ENCODE results near the gene CST9.
A peak's percentile ranks its signal among the peaks of the same experiment; 100 is the strongest.

Gene CST9

GRCh38 chr20:23607497-23608245 is 2.0 kb upstream of the CST9 start:
- ChIA-PET CTCF (interaction anchor here (0.8 to 6.5 kb wide), 12 partner anchors 14 to 261 kb away, joined by 3 to 118 read pairs (median 3); partner anchors contain the start of gene CSTL1), POLR2A (no interaction called here)
- no peak for DNase-seq
- Histone ChIP-seq H3K9me3 (ENCODE audit: control extremely low read depth in 1 of 5, control insufficient read depth in 4 of 5, insufficient read depth in 2 of 5, low read depth in 1 of 5, low read length in 4 of 5) (no peaks in the 10 kb centered on the region), H3K4me3 (ENCODE audit: control insufficient read depth in 1 of 7, extremely low read depth in 1 of 7, insufficient read depth in 4 of 7, low read depth in 2 of 7, low read length in 6 of 7) (no peak overlapping the region), H3K4me1 (ENCODE audit: control extremely low read depth in 1 of 4, control insufficient read depth in 4 of 4, insufficient read depth in 4 of 4, low read length in 3 of 4) (peaks cover 0 to 11% (median 6%) of the 10 kb centered on the region in 4 experiments), H3K27me3 (replicated peaks in 2 of 5; ENCODE audit: control insufficient read depth in 4 of 5, insufficient read depth in 5 of 5, low read length in 4 of 5) (no peaks in the 10 kb centered on the region), H3K36me3 (ENCODE audit: control insufficient read depth in 4 of 4, insufficient read depth in 4 of 4, low read length in 3 of 4) (no peaks in the 10 kb centered on the region), H3K27ac (ENCODE audit: insufficient read depth in 1 of 2, low read depth in 1 of 2, low read length in 2 of 2, poor library complexity in 1 of 2, severe bottlenecking in 2 of 2) (no peak overlapping the region)
- 97% methylated on average over 13 of the region's 14 CpGs for WGBS (ENCODE audit: insufficient coverage)

DNA sequence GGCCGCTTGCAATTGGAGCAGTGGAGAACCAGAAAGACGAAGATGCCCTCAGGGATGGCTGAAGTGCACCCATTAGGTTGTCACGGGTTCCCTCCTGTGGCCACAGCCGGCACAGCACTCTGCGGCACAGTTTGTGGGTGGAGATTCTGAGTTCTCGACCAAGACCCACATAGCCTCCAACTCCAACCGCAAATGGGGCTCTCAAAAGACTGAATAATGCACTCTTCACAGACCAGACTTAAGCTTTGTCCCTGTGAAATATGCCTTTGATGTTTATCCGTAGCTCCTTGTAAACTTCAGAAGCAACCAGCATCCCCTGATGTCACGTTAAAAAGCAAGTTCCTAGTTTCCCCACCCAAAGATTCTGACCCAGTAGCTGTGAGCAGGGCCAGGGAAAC is 934 bp upstream of the CST9 start:
- WGBS (ENCODE audit: insufficient coverage) = 6% methylated on average over 7 of the region's 9 CpGs
- Histone ChIP-seq H3K27me3 (replicated peaks in 2 of 5; ENCODE audit: control insufficient read depth in 4 of 5, insufficient read depth in 5 of 5, low read length in 4 of 5) (no peaks in the 10 kb centered on the region), H3K27ac (ENCODE audit: insufficient read depth in 1 of 2, low read depth in 1 of 2, low read length in 2 of 2, poor library complexity in 1 of 2, severe bottlenecking in 2 of 2) (no peak overlapping the region), H3K36me3 (ENCODE audit: control insufficient read depth in 4 of 4, insufficient read depth in 4 of 4, low read length in 3 of 4) (no peaks in the 10 kb centered on the region), H3K4me3 (ENCODE audit: control insufficient read depth in 1 of 7, extremely low read depth in 1 of 7, insufficient read depth in 4 of 7, low read depth in 2 of 7, low read length in 6 of 7) (no peak overlapping the region), H3K4me1 (ENCODE audit: control extremely low read depth in 1 of 4, control insufficient read depth in 4 of 4, insufficient read depth in 4 of 4, low read length in 3 of 4) (peaks cover under 1 to 22% (median 14%) of the 10 kb centered on the region in 4 experiments), H3K9me3 (ENCODE audit: control extremely low read depth in 1 of 5, control insufficient read depth in 4 of 5, insufficient read depth in 2 of 5, low read depth in 1 of 5, low read length in 4 of 5) (no peaks in the 10 kb centered on the region)
- ChIA-PET CTCF (interaction anchor here (0.7 to 6.5 kb wide), 15 partner anchors 15 to 260 kb away, joined by 3 to 118 read pairs (median 3); partner anchors contain the start of gene CSTL1), POLR2A (no interaction called here)
- DNase-seq = peak; percentile 67 to 84 (median 77)

- 92% methylated on average over 1 of the region's 1 CpG for WGBS (ENCODE audit: insufficient coverage)
- no peaks in the 10 kb centered on the region for H3K36me3 ChIP-seq (ENCODE audit: control insufficient read depth in 4 of 4, insufficient read depth in 4 of 4, low read length in 3 of 4)
- no peaks in the 10 kb centered on the region for H3K9me3 ChIP-seq (ENCODE audit: control extremely low read depth in 1 of 5, control insufficient read depth in 4 of 5, insufficient read depth in 2 of 5, low read depth in 1 of 5, low read length in 4 of 5)
- ChIA-PET CTCF (interaction anchor here (1.3 to 3.0 kb wide), 3 partner anchors 160 to 167 kb away, joined by 3 to 23 read pairs (median 8); no protein-coding TSS in a partner anchor), POLR2A (interaction anchor here (0.7 kb wide), 1 partner anchor 160 kb away, joined by 3 read pairs; no protein-coding TSS in a partner anchor)
- no peaks in the 10 kb centered on the region for H3K27me3 ChIP-seq (replicated peaks in 2 of 5; ENCODE audit: control insufficient read depth in 4 of 5, insufficient read depth in 5 of 5, low read length in 4 of 5)
- H3K4me1 ChIP-seq (ENCODE audit: control extremely low read depth in 1 of 4, control insufficient read depth in 4 of 4, insufficient read depth in 4 of 4, low read length in 3 of 4) = peaks cover 2 to 22% (median 14%) of the 10 kb centered on the region in 4 experiments
- DNase-seq = no peak
- no peak overlapping the region for H3K27ac ChIP-seq (ENCODE audit: insufficient read depth in 1 of 2, low read depth in 1 of 2, low read length in 2 of 2, poor library complexity in 1 of 2, severe bottlenecking in 2 of 2)
- H3K4me3 ChIP-seq (ENCODE audit: control insufficient read depth in 1 of 7, extremely low read depth in 1 of 7, insufficient read depth in 4 of 7, low read depth in 2 of 7, low read length in 6 of 7) = no peak overlapping the region
Observed at GRCh38 chr20:23604306-23604705, 1.4 kb downstream of the CST9 start.

GRCh38 chr20:23603321-23603720 is 2.4 kb downstream of the CST9 start:
- Histone ChIP-seq H3K27me3 (replicated peaks in 2 of 5; ENCODE audit: control insufficient read depth in 4 of 5, insufficient read depth in 5 of 5, low read length in 4 of 5) (no peaks in the 10 kb centered on the region), H3K36me3 (ENCODE audit: control insufficient read depth in 4 of 4, insufficient read depth in 4 of 4, low read length in 3 of 4) (no peaks in the 10 kb centered on the region), H3K4me1 (ENCODE audit: control extremely low read depth in 1 of 4, control insufficient read depth in 4 of 4, insufficient read depth in 4 of 4, low read length in 3 of 4) (peaks cover 2 to 22% (median 14%) of the 10 kb centered on the region in 4 experiments), H3K27ac (ENCODE audit: insufficient read depth in 1 of 2, low read depth in 1 of 2, low read length in 2 of 2, poor library complexity in 1 of 2, severe bottlenecking in 2 of 2) (no peak overlapping the region), H3K9me3 (ENCODE audit: control extremely low read depth in 1 of 5, control insufficient read depth in 4 of 5, insufficient read depth in 2 of 5, low read depth in 1 of 5, low read length in 4 of 5) (no peaks in the 10 kb centered on the region), H3K4me3 (ENCODE audit: control insufficient read depth in 1 of 7, extremely low read depth in 1 of 7, insufficient read depth in 4 of 7, low read depth in 2 of 7, low read length in 6 of 7) (no peak overlapping the region)
- ChIA-PET POLR2A (no interaction called here), CTCF (interaction anchor here (1.1 to 3.0 kb wide), 4 partner anchors 159 to 261 kb away, joined by 3 to 23 read pairs (median 6); no protein-coding TSS in a partner anchor)
- 92% methylated on average over 4 of the region's 4 CpGs for WGBS (ENCODE audit: insufficient coverage)
- DNase-seq = no peak

DNA sequence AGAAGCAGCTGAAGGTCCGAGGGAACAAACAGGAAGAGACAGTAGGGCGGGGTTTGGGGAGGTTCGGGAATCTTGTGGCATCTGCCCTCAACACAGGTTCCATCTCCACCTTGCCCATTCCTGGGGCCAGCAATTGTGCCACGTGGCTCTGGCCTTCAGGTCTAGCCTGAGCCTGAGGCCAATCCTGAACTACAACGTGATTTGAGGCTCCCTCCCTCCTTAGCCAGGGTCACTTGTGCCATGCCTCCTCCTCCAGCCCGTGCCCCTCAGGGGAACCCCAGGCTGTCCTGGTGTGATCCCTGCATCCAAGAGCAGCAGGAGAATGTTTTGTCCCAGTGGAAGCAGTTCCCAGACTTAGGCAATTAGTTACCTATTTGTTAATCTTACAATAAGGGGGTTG is 3.0 kb downstream of the CST9 start:
- H3K27ac ChIP-seq (ENCODE audit: insufficient read depth in 1 of 2, low read depth in 1 of 2, low read length in 2 of 2, poor library complexity in 1 of 2, severe bottlenecking in 2 of 2) = no peak overlapping the region
- ChIA-PET CTCF (interaction anchor here (1.0 to 3.0 kb wide), 4 partner anchors 9 to 161 kb away, joined by 3 to 23 read pairs (median 5); no protein-coding TSS in a partner anchor), POLR2A (no interaction called here)
- H3K4me3 ChIP-seq (ENCODE audit: control insufficient read depth in 1 of 7, extremely low read depth in 1 of 7, insufficient read depth in 4 of 7, low read depth in 2 of 7, low read length in 6 of 7) = no peak overlapping the region
- no peak for DNase-seq
- no peaks in the 10 kb centered on the region for H3K36me3 ChIP-seq (ENCODE audit: control insufficient read depth in 4 of 4, insufficient read depth in 4 of 4, low read length in 3 of 4)
- no peaks in the 10 kb centered on the region for H3K9me3 ChIP-seq (ENCODE audit: control extremely low read depth in 1 of 5, control insufficient read depth in 4 of 5, insufficient read depth in 2 of 5, low read depth in 1 of 5, low read length in 4 of 5)
- WGBS (ENCODE audit: insufficient coverage) = 68% methylated on average over 6 of the region's 6 CpGs
- no peaks in the 10 kb centered on the region for H3K27me3 ChIP-seq (replicated peaks in 2 of 5; ENCODE audit: control insufficient read depth in 4 of 5, insufficient read depth in 5 of 5, low read length in 4 of 5)
- H3K4me1 ChIP-seq (ENCODE audit: control extremely low read depth in 1 of 4, control insufficient read depth in 4 of 4, insufficient read depth in 4 of 4, low read length in 3 of 4) = peaks cover 2 to 22% (median 14%) of the 10 kb centered on the region in 4 experiments

GRCh38 chr20:23602241-23602640 is 3.5 kb downstream of the CST9 start:
- WGBS (ENCODE audit: insufficient coverage) = 15% methylated on average over 2 of the region's 2 CpGs
- H3K27me3 ChIP-seq (replicated peaks in 2 of 5; ENCODE audit: control insufficient read depth in 4 of 5, insufficient read depth in 5 of 5, low read length in 4 of 5) = no peaks in the 10 kb centered on the region
- CTCF ChIA-PET = interaction anchor here (1.0 to 1.3 kb wide), 3 partner anchors 10 to 160 kb away, joined by 3 to 6 read pairs (median 4); no protein-coding TSS in a partner anchor
- no peaks in the 10 kb centered on the region for H3K9me3 ChIP-seq (ENCODE audit: control extremely low read depth in 1 of 5, control insufficient read depth in 4 of 5, insufficient read depth in 2 of 5, low read depth in 1 of 5, low read length in 4 of 5)
- peak; percentile 55 to 93 (median 92) for DNase-seq
- H3K4me1 ChIP-seq (ENCODE audit: control extremely low read depth in 1 of 4, control insufficient read depth in 4 of 4, insufficient read depth in 4 of 4, low read length in 3 of 4) = peaks cover 2 to 22% (median 14%) of the 10 kb centered on the region in 4 experiments
- H3K4me3 ChIP-seq (ENCODE audit: control insufficient read depth in 1 of 7, extremely low read depth in 1 of 7, insufficient read depth in 4 of 7, low read depth in 2 of 7, low read length in 6 of 7) = no peak overlapping the region
- H3K36me3 ChIP-seq (ENCODE audit: control insufficient read depth in 4 of 4, insufficient read depth in 4 of 4, low read length in 3 of 4) = no peaks in the 10 kb centered on the region
- POLR2A ChIA-PET = no interaction called here
- H3K27ac ChIP-seq (ENCODE audit: insufficient read depth in 1 of 2, low read depth in 1 of 2, low read length in 2 of 2, poor library complexity in 1 of 2, severe bottlenecking in 2 of 2) = no peak overlapping the region

DNA sequence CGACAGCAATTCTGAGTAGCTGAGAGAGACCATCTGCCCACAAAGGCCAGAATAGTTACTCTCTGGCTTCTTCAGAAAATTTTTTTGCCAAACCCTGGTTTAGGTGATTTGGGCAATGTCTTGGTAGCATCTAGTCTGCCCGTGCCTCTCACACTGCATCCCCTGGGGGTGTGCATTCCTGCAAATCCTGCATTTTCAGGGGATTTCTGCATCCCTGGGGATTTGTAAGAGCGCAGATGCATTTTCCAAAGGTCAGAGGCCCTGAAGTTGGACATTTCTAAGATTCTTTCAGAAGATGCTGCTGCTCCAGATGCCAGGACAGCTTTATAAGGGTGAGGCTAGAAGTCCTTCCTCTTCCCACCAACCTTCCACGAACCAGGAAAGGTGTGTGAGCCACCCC is 4.0 kb downstream of the CST9 start:
- H3K4me3 ChIP-seq (ENCODE audit: control insufficient read depth in 1 of 7, extremely low read depth in 1 of 7, insufficient read depth in 4 of 7, low read depth in 2 of 7, low read length in 6 of 7) = no peak overlapping the region
- H3K36me3 ChIP-seq (ENCODE audit: control insufficient read depth in 4 of 4, insufficient read depth in 4 of 4, low read length in 3 of 4) = no peaks in the 10 kb centered on the region
- WGBS (ENCODE audit: insufficient coverage) = 92% methylated on average over 4 of the region's 4 CpGs
- H3K27me3 ChIP-seq (replicated peaks in 2 of 5; ENCODE audit: control insufficient read depth in 4 of 5, insufficient read depth in 5 of 5, low read length in 4 of 5) = no peaks in the 10 kb centered on the region
- no peaks in the 10 kb centered on the region for H3K9me3 ChIP-seq (ENCODE audit: control extremely low read depth in 1 of 5, control insufficient read depth in 4 of 5, insufficient read depth in 2 of 5, low read depth in 1 of 5, low read length in 4 of 5)
- no peak for DNase-seq
- H3K4me1 ChIP-seq (ENCODE audit: control extremely low read depth in 1 of 4, control insufficient read depth in 4 of 4, insufficient read depth in 4 of 4, low read length in 3 of 4) = peaks cover 2 to 18% (median 13%) of the 10 kb centered on the region in 4 experiments
- H3K27ac ChIP-seq (ENCODE audit: insufficient read depth in 1 of 2, low read depth in 1 of 2, low read length in 2 of 2, poor library complexity in 1 of 2, severe bottlenecking in 2 of 2) = no peak overlapping the region
- ChIA-PET CTCF (interaction anchor here (1.0 to 1.3 kb wide), 4 partner anchors 10 to 161 kb away, joined by 3 to 6 read pairs (median 5); no protein-coding TSS in a partner anchor), POLR2A (no interaction called here)

Data from common myeloid progenitor, CD34-positive (primary cell).